ENCODE measurements around the gene METTL2B.

DNA sequence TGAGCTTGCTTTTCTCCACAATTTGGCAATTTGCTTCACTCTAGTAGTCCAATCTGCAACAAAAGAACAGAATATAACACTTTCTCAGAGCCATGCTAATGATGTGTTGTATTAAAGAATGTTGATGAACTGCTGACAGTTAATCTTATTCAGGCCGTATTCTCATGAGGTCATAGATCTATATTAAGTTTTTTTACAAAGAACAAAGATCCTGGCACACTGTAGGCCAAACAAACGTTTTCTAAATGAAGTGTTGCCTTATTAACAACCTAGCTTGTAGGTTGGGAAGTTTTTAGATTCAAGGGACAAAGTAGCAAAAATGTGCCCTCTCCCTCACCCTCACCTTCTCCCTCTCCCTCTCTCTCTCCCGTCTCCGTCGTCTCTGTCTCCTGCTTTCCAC lies 14.1 kb upstream of the METTL2B start:
- TF ChIP-seq, protein P1, sequence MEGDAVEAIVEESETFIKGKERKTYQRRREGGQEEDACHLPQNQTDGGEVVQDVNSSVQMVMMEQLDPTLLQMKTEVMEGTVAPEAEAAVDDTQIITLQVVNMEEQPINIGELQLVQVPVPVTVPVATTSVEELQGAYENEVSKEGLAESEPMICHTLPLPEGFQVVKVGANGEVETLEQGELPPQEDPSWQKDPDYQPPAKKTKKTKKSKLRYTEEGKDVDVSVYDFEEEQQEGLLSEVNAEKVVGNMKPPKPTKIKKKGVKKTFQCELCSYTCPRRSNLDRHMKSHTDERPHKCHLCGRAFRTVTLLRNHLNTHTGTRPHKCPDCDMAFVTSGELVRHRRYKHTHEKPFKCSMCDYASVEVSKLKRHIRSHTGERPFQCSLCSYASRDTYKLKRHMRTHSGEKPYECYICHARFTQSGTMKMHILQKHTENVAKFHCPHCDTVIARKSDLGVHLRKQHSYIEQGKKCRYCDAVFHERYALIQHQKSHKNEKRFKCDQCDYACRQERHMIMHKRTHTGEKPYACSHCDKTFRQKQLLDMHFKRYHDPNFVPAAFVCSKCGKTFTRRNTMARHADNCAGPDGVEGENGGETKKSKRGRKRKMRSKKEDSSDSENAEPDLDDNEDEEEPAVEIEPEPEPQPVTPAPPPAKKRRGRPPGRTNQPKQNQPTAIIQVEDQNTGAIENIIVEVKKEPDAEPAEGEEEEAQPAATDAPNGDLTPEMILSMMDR (IDR thresholded peaks at IDR 0.05) = no peak
- no peak for TF ChIP-seq EZH2phosphoT487 (IDR thresholded peaks at IDR 0.05)

All from neural progenitor cell (in vitro differentiated cells).